ENCODE results near the gene RUNX1. TPM values are rescaled to one million over a fixed set of nuclear protein-coding genes. Genes with fewer than 3 reads are reported as not detected.
A peak's percentile ranks its signal among the peaks of the same experiment; 100 is the strongest.

Gene RUNX1
- total and polyA plus RNA-seq, 10 donors, result 4.8 to 70.0 (median 43.6) TPM

DNA sequence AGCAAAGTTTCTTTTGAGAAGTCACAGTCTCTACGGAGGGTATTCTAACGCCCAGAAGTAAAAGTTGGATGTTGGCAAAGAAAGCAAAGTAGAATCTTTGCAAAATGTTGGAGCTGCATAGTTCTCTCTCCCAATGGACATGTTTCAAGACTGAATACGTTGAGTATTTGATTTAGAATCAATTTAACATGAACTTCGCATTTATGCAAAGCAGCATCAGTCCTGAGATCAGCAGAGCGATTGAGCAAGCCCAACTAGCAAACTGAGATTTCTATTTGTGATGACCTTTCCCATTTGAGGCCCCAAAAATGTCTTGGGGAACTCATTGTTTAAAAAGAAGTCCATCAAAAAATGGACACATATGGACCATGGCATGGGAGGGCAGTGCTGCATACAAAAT lies 8.0 kb downstream of the RUNX1 start:
- peaks cover 0 to 13% (median 0%) of the 10 kb centered on the region in 6 donors for H3K36me3 ChIP-seq
- TF ChIP-seq POLR2AphosphoS5 (IDR thresholded peaks at IDR 0.05), result no peak
- no peak for TF ChIP-seq POLR2A (IDR thresholded peaks at IDR 0.05)
- TF ChIP-seq, protein P1, sequence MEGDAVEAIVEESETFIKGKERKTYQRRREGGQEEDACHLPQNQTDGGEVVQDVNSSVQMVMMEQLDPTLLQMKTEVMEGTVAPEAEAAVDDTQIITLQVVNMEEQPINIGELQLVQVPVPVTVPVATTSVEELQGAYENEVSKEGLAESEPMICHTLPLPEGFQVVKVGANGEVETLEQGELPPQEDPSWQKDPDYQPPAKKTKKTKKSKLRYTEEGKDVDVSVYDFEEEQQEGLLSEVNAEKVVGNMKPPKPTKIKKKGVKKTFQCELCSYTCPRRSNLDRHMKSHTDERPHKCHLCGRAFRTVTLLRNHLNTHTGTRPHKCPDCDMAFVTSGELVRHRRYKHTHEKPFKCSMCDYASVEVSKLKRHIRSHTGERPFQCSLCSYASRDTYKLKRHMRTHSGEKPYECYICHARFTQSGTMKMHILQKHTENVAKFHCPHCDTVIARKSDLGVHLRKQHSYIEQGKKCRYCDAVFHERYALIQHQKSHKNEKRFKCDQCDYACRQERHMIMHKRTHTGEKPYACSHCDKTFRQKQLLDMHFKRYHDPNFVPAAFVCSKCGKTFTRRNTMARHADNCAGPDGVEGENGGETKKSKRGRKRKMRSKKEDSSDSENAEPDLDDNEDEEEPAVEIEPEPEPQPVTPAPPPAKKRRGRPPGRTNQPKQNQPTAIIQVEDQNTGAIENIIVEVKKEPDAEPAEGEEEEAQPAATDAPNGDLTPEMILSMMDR (IDR thresholded peaks at IDR 0.05 in 8 of 11, conservative IDR thresholded peaks at IDR 0.05 in 3 of 11), result no peak
- no peaks in the 10 kb centered on the region for H3K9me3 ChIP-seq
- DNase-seq, result no peak
- H3K4me3 ChIP-seq, result peak overlapping the region in 1 of 8 donors; percentile 36
- intact Hi-C loops (cut with DNase I; ENCODE audit: low total_unique reads), result no loop called here
- no peaks in the 10 kb centered on the region for H3K27me3 ChIP-seq (replicated peaks in 1 of 7)
- H3K4me1 ChIP-seq, result peaks cover 36 to 100% (median 87%) of the 10 kb centered on the region in 6 donors
- WGBS, 5 donors, result 63 to 84% (median 78%) methylated on average over 5 of the region's 5 CpGs
- H3K27ac ChIP-seq, result peak overlapping the region in 5 of 8 donors; percentile 24 to 97 (median 92)

DNA sequence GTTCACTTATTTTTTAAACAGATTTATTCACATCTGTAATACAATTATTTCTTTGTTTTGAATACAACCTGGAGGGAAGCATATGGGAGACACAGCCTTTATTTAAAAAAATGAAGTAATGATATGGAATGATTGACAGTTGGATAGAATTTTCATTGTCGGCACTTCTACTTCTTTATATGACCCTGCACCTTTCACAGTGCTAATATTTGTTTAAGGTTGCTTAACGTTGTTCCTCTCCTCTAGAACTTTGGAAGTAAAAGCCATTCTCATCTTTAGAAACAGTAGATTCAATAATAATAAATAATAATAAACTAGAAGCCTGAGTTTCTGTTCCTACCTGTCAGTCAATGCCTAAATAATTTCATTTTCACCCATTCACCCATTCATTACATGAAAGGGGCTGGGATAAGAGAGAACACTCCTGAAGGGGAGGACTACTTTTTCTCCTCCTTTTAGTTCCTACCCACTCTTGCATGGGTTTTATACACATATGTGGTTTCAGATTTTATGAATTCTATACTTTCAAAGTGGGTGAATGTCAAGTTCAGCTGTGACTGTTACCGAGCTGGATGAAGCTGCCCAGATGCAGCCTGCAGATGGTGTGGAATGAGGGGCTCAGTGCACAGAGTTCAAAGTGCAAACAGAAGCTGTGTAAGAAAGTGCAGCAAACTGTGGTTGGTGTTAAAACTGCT lies 9.4 kb downstream of the RUNX1 start:
- H3K36me3 ChIP-seq, result peaks cover 0 to 20% (median 0%) of the 10 kb centered on the region in 6 donors
- H3K4me1 ChIP-seq, result peaks cover 36 to 100% (median 80%) of the 10 kb centered on the region in 6 donors
- no peak overlapping the region for H3K4me3 ChIP-seq
- no peaks in the 10 kb centered on the region for H3K9me3 ChIP-seq
- 36 to 60% (median 48%) methylated on average over 3 of the region's 3 CpGs for WGBS, 5 donors
- TF ChIP-seq POLR2A (IDR thresholded peaks at IDR 0.05), result no peak
- no peak for TF ChIP-seq POLR2AphosphoS5 (IDR thresholded peaks at IDR 0.05)
- TF ChIP-seq, protein P1 (IDR thresholded peaks at IDR 0.05 in 8 of 11, conservative IDR thresholded peaks at IDR 0.05 in 3 of 11), result no peak
- intact Hi-C loops (cut with DNase I; ENCODE audit: low total_unique reads), result no loop called here
- DNase-seq, result no peak
- no peaks in the 10 kb centered on the region for H3K27me3 ChIP-seq (replicated peaks in 1 of 7)
- H3K27ac ChIP-seq, result peak overlapping the region in 4 of 8 donors; percentile 37 to 97 (median 94)

DNA sequence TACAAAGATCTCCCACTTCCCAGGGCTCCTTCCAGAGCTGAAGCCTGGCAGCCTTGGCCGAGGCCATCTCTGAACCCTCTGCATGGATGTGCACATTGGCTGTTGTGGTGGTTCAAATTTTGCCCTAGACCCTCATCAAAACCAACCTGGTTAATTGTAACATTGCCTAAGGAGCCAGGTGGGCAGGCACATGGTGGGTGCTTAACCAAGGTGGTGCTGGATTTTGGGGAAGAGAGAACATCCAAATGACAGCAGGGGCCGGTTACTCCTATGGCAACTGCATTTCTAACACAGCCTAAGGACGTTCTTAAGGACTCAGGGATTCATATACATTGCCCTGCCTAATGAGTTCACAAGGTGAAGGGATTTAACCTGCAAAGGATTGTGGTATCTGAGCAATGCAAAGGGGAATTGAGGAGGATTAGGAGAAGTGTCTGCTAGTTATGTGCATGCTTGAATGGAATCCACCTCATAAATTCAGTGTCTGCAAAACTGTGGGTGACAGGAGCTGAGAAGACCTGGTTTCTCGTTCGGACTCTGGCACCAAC lies 10.3 kb downstream of the RUNX1 start:
- WGBS, 5 donors, result 79 to 92% (median 83%) methylated on average over 5 of the region's 5 CpGs
- H3K4me3 ChIP-seq, result no peak overlapping the region
- H3K36me3 ChIP-seq, result peaks cover 0 to 28% (median 0%) of the 10 kb centered on the region in 6 donors
- H3K27ac ChIP-seq, result peak overlapping the region in 5 of 8 donors; percentile 34 to 92 (median 70)
- no peaks in the 10 kb centered on the region for H3K9me3 ChIP-seq
- DNase-seq, result no peak
- intact Hi-C loops (cut with DNase I; ENCODE audit: low total_unique reads), result no loop called here
- peaks cover 28 to 98% (median 73%) of the 10 kb centered on the region in 6 donors for H3K4me1 ChIP-seq
- TF ChIP-seq, protein P1 (IDR thresholded peaks at IDR 0.05 in 8 of 11, conservative IDR thresholded peaks at IDR 0.05 in 3 of 11), result no peak
- TF ChIP-seq POLR2AphosphoS5 (IDR thresholded peaks at IDR 0.05), result no peak
- no peak for TF ChIP-seq POLR2A (IDR thresholded peaks at IDR 0.05)
- no peaks in the 10 kb centered on the region for H3K27me3 ChIP-seq (replicated peaks in 1 of 7)

DNA sequence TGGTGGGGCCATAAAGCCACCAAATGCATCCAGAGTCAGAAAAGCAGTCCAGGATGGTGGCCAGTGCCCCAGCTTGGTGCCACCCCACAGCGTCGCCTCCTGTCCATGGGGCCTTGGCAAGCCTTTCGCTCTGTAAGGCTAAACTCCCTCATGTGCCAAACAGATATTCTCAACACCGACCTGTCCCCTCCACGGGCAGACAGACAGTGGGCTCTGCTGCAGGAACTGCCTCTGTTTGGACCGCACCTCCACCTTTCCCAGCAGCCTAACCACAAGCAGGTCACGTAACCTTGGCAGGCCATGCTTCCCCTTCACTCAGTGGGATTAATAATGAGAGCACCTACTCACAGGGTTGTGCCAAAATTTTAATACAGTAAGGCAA lies 11.7 kb downstream of the RUNX1 start:
- Histone ChIP-seq H3K36me3 (peaks cover 0 to 23% (median 0%) of the 10 kb centered on the region in 6 donors), H3K27me3 (replicated peaks in 1 of 7) (no peaks in the 10 kb centered on the region), H3K4me1 (peaks cover 14 to 98% (median 63%) of the 10 kb centered on the region in 6 donors), H3K9me3 (no peaks in the 10 kb centered on the region), H3K4me3 (peak overlapping the region in 1 of 8 donors; percentile 2), H3K27ac (peak overlapping the region in 6 of 8 donors; percentile 19 to 92 (median 53))
- intact Hi-C loops (cut with DNase I; ENCODE audit: low total_unique reads), result no loop called here
- 79 to 84% (median 81%) methylated on average over 5 to 7 of the region's 7 CpGs for WGBS, 5 donors
- TF ChIP-seq POLR2A (IDR thresholded peaks at IDR 0.05) (no peak), POLR2AphosphoS5 (IDR thresholded peaks at IDR 0.05) (peak in 1 of 3 donors; percentile 15)
- DNase-seq, result no peak

Measured in spleen (tissue), 11 donors.